CD4-positive, alpha-beta T cell treated with Interleukin-6 for 4 hours (primary cell): ENCODE measurements around the gene PM20D2.
"Not testable (repeated sequence)": the region's sequence is repeated elsewhere in the genome, so short reads cannot be mapped to it uniquely, and the experiment has no call there.

Experiments
- DNase-seq: peaks from one replicate; pipeline ENCODE4 v3.0.0-alpha.2; 2020; ENCODE audit warnings: mixed read lengths

The PM20D2 gene, protein sequence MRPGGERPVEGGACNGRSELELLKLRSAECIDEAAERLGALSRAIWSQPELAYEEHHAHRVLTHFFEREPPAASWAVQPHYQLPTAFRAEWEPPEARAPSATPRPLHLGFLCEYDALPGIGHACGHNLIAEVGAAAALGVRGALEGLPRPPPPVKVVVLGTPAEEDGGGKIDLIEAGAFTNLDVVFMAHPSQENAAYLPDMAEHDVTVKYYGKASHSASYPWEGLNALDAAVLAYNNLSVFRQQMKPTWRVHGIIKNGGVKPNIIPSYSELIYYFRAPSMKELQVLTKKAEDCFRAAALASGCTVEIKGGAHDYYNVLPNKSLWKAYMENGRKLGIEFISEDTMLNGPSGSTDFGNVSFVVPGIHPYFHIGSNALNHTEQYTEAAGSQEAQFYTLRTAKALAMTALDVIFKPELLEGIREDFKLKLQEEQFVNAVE

GRCh38 chr6:89145956-89146717 is at the start of gene PM20D2:
TSS of gene PM20D2 (plus strand) at chr6:89146055. CDS start at chr6:89146145, 90 bp downstream.
- DNase-seq = peak; percentile 74

DNA sequence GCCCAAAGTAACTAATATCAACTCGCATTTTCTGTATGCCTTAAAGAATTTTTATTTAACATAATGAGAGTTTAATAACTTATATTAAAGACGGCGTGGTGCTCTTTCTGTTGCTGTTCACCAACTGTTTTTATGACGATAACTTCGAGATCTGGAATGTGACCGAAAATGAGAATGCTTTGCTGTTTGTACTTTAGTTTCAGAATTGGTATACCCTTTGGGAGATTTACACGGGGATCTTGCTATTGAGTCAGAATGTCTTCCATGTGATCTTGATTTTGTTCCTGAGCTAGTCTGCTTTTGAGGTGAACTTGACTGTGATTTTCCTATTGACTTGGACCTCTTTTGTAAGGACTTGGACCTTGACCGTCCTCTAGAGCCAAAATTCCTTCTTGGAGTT is 47.4 kb upstream of the PM20D2 start:
- no peak for DNase-seq

DNA sequence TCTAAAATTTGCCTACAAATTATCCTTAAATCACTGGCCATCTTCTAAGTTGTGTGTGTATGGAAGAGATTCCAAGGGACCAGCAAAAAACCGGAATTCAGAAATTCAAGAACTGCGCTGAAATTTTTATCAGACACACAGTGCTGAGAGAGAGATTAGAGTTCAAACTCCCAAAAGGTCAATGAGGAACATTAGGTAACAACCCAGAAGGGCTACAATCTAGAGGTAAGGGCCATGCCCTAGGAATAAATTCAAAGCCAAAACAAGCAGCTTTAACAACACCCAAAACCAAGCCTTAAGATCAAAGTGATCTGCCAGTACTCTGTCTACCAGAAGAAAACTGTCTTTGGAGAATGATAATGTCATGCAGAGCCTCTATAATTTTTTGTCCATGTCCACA is 45.7 kb upstream of the PM20D2 start:
- DNase-seq = no peak

GRCh38 chr6:89110284-89110683 is 35.6 kb upstream of the PM20D2 start:
- no peak for DNase-seq

GRCh38 chr6:89111933-89112332 is 33.9 kb upstream of the PM20D2 start:
- no peak for DNase-seq

- no peak for DNase-seq
Measured at GRCh38 chr6:89116702-89117101, 29.2 kb upstream of the PM20D2 start.

DNA sequence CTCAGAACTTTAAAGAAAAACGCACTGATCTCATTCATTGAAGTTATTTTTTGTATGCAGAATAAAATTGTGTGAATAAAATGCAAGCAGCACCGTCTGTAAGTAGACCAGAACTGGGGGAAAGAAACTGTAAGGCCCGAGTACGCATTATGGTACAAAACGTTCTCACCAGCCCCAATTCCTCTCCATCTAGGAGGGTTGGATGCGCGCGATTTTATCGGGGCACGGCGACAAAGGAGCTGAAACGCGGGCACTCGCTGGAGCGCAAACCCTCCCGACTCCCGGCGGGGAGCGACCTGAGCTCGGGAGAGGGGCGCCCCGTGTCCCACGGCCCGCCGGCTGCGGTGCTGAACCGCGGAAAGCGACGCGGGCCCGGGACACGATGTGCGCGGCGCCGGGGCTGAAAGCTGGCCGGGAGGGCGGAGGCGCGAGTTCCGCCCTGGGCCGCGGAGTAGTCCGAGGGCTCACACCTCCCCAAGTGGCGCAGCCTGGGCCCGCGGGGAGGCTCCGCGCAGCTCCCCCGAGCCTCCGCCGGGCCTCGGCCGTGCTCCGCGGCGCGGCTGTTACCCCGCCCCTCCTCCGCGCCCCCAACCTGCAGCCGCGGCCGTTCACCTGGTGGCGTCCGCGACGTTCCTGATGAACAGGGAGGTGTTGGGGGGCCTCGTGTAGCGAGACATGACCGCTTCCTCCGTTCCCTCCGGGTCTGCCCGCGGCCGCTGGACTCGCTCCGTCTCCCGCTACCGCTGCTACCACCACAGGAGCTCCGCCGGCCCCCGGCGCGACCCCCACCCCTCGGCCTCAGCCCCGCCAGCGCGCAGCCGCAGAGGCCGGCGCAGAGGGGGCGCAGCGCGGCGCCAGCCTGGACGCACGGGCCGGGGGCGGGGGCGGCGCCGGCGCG is 28.4 kb upstream of the PM20D2 start, which contains the start of gene SRSF12:
Gene SRSF12 (minus strand): TSS at position 861 of the 898 bp plus-strand sequence. CDS start 184 bp downstream, at position 677.
- DNase-seq = peak; percentile 44

- no peak for DNase-seq
Measured at GRCh38 chr6:89118931-89119330, 26.9 kb upstream of the PM20D2 start.

DNA sequence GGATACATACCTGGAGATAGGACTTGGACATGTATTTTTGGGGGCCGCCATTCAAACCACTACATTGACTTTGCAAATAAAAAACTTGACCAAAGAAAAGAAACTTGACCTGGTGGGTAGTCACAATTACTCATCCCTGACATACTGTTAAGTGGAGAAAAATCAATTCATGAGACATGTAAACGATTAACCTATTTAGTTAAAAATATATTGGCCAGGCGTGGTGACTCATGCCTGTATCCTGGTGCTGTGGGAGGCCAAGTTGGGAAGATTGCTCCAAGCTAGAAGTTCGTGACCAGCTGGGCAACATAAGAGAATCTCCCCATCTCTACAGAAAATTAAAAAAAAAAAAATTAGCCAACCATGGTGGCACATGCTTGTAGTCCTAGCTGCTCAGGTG is 25.5 kb upstream of the PM20D2 start:
- no peak for DNase-seq

GRCh38 chr6:89121934-89122333 is 23.9 kb upstream of the PM20D2 start:
- no peak for DNase-seq

DNA sequence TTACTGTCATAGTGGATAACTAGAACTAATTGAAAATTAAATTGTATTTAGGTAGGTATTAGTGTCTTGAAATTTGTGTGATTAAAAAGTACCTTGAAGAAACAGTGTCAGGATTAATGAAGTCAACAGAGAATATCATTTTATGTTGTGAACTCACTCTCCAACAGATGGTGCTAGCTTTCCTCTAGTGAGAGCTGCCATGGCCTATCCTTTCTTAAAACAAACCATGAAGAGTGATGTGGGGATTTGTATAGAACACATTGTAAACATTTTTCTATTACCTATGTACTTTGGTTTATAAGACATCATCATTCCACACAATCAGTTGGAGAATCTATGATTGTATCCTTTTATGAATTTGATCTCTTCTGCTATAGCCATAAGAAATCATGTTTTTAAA is 23.2 kb upstream of the PM20D2 start:
- no peak for DNase-seq

DNA sequence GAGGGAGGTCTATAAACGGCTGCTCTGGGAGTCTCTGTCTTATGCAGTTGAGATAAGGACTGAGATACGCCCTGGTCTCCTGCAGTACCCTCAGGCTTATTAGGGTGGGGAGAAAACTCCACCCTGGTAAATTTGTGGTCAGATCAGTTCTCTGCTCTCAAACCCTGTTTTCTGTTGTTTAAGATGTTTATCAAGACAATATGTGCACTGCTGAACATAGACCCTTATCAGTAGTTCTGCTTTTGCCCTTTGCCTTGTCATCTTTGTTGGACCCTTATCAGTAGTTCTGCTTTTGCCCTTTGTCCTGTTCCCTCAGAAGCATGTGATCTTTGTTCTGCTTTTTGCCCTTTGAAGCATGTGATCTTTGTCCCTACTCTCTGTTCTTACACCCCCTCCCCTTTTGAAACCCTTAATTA is 17.6 kb upstream of the PM20D2 start:
- DNase-seq = not testable (repeated sequence)

DNA sequence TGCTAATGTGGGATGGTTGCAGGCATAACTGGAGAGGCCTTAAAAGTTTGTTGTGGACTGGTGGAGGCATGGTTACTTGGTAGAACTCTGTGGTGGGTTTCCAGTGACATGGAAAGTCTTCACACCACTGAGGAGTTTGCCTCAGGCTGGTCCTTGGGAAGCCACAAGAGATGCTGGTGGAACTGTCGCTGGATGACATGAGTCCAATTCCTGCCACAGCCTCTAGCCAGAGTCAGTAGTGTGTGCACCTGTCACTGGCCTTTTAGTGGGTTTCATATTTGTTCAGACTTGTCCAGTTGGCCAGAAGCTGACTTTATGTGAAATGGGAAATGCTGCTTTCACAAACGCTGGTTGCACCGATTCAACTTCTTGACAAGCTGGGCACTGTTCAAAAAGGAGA is 14.3 kb upstream of the PM20D2 start:
- DNase-seq = no peak

GRCh38 chr6:89132057-89132456 is 13.8 kb upstream of the PM20D2 start:
- no peak for DNase-seq

DNA sequence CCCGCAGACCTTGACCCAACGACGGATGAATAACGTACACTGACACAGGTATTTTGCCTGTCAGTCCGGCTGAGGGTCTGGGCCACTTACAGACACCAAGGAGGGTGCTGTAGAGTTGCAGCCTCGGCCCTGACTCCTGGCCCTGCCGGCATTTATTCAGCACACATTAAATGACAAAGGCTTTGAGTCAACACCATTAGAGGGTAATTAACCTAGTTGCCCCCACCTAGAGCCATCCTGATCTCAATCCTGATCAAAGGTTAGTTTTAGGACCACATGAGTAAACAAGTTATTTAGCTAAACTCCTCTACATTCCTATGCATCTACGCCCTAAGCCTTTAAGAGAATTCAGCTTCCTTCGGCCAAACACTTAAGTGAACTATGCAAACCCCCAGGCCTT is 11.9 kb upstream of the PM20D2 start:
- no peak for DNase-seq

DNA sequence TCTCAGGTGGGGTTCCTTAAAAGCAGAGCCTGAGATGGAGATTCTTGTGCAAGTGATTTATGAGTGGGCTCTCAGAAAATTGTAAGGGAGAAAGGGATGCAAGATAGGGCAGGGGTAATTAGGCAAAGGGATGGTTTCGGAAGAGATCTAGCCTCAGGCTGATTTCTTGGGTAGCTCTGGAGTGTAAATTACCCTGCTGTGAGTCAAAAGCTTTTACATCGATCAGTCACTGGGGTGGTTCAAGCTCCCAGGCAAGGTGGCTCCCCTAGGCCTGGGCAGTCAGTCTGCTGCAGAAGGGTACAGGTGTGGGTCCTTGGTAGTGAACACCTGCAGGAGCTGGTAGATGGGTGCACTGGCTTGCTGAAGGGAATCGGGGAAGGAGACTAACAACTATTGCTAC is 11.1 kb upstream of the PM20D2 start:
- DNase-seq = no peak

GRCh38 chr6:89138173-89138572 is 7.7 kb upstream of the PM20D2 start:
- DNase-seq = no peak

- DNase-seq = no peak
Measured at GRCh38 chr6:89139509-89140346, 6.1 kb upstream of the PM20D2 start.

DNA sequence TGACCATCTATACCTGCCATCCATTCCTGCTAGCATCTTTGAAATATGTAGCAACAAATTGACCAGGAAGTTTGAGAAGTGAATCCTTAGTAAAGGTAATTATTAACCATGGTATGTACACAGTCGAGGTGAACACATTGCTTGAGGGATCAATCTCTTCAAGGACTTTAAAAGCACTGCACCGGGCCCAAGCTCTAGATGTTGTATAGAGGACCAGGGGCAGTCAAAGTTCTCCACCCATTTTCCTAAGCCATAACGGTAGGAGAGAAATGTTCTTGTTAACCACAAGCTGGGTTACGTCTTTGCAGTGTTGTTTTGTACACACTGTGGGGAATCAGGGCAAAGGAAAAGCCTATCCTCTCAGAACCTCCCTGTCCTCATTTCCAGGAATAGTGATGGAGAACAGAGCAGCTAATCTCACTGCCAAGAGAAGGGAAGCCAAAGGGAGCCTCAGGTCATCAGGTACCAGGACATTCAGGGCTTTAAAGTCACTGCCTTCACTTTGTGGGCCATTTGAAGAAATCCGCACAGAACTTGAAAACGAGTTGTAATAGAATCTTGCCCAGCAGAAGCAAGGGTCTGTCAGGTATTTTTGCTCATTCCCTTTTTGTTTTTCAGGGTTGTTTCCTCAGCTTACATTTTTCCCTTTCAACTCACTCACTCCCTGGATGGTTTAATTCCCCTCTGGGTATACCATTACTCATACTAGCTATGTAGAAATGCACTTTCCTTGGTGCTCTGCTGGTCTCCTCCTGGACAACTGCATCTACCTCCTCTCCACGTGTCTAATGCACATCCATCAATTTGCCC is 5.3 kb upstream of the PM20D2 start:
- no peak for DNase-seq

GRCh38 chr6:89144354-89144906 is 1.4 kb upstream of the PM20D2 start:
- no peak for DNase-seq
